Measurements from ENCODE around the gene CREB5.

The CREB5 gene

GRCh38 chr7:28481091-28481926 is 69.0 kb downstream of the CREB5 start:
- no peak for DNase-seq

- no peak for DNase-seq
These were observed 70.8 kb downstream of the CREB5 start for GRCh38 chr7:28483112-28483511.

DNA sequence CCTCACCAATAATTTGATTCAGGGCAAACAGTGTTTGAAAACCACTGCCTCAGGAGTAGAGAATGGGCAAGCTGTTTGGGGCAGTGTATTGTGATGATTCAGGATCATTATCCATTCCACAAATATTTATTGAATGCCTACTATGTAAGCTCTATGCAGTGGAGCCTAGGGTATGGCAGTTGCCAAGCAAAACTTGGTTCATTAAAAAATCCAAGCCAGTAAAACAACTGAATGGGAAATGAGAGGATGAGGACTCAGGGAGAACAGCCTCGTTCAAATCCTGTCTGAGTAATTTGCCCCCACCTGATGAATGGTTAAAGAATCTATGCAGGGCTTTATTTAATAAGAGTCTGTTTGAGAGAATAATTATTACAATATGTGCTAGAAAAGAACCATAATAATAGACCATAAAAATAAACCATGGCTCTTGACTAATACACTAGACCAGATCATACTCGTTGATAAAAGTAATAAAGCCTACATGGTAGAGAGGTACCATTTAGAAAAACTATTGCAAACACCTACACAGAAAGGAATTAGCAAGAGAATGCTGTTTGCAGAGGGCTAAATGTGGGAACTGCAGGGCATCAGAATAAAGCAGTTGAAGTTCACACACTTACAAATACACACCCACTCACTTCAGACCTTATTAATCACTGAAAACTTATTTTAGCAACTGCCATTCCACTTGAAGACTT is 71.7 kb downstream of the CREB5 start:
- DNase-seq, result no peak

- DNase-seq, result no peak
These were observed 72.3 kb downstream of the CREB5 start for GRCh38 chr7:28484606-28484935.

DNA sequence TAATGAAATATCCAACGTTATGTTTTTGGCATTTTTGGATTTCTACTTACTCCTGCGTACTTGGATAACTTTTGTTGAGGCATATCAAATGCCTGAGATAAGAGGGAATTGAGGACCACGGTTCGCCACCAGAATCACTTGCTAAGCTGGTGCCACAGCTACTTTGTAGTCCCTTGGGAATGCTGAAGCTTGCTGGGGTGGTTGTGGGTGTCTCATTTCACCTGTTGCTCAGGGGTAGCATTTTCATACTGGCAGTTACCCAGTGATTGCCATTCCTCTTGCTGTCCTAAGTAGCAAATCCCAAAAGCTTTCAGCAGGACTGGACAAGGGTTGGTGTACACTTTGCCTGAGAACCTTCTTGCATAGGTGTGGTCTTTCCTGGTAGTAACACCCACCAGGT is 75.2 kb downstream of the CREB5 start:
- no peak for DNase-seq

DNA sequence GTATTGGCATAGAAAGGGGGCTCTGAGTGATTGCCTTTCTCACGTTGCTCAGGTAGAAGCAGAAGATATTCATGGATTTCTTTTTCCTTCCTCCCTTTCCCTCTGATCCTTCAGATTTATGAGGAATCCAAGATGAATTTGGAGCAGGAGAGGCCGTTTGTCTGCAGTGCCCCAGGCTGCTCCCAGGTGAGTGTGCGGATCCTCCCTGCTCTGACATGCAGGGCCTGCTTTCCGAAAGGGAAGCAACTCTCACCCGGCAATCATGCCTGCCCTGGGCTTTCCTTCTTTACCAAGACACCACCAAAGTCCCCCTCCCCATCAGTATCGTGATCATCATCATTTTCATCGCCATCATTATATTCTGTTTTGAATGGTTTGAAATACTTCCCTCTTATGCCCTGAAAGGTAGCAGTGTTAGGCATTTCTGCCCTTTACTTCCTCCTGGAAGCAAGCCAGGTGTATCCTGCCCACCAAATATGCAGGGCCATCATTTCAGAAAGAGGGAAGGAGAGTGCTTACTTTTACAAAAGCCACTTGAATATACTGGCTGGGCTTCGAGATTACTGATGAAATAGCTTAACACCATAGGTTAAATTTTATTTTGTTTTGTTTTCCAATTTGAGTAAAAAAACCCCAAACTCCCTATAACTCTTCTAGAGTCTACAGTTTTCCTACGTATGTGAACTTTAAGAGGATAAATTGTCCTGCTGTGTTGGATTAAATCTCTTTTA is 75.9 kb downstream of the CREB5 start:
- no peak for DNase-seq

- no peak for DNase-seq
These were observed 78.5 kb downstream of the CREB5 start for GRCh38 chr7:28490831-28491230.

DNA sequence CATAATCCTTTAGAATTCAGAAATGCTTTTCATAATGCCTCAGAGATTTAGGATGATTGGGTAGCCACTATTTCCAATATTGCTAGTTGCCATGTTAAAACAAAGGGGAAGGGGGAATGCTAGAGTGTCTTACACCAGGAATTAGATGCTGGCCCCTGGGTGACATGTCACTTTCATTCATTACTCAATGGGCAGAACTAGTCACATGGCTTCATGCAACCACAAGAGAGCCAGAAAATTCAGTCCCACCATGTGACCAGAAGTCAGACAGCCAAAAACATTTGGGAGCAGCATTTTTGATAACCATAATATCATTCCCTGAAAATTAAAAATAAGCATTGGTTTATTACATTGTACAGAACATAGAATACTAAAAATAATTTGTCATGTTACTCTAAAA is 81.2 kb downstream of the CREB5 start:
- no peak for DNase-seq

GRCh38 chr7:28497009-28497408 is 84.7 kb downstream of the CREB5 start:
- DNase-seq, result no peak

DNA sequence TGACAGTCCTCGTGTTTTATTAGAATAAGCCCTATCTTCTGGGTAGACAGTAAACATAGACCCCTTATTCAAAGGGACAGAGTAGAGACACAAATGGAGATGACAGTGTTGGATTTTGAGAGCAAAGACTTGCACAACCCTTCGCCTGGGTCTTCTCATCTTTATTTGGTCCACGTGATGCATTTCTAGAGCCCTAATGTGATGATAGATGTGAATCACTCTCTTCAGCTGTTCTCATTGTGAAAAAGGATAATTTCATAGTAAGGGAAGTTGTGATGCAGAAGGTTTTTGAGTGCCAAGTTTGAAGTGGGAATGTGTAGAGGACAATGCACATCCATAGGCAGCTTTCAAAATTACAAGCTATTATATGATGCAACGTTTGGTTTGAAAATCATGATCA is 86.3 kb downstream of the CREB5 start:
- no peak for DNase-seq

GRCh38 chr7:28500138-28500537 is 87.8 kb downstream of the CREB5 start:
- no peak for DNase-seq

- no peak for DNase-seq
These were observed 90.1 kb downstream of the CREB5 start for GRCh38 chr7:28502408-28502807.

- no peak for DNase-seq
These were observed 91.1 kb downstream of the CREB5 start for GRCh38 chr7:28503396-28503795.

- no peak for DNase-seq
These were observed 92.7 kb downstream of the CREB5 start for GRCh38 chr7:28505014-28505413.

- DNase-seq, result no peak
These were observed 93.5 kb downstream of the CREB5 start for GRCh38 chr7:28505867-28506266.

GRCh38 chr7:28507525-28508282 is 95.4 kb downstream of the CREB5 start:
- no peak for DNase-seq

- no peak for DNase-seq
These were observed 97.1 kb downstream of the CREB5 start for GRCh38 chr7:28509251-28510025.

DNA sequence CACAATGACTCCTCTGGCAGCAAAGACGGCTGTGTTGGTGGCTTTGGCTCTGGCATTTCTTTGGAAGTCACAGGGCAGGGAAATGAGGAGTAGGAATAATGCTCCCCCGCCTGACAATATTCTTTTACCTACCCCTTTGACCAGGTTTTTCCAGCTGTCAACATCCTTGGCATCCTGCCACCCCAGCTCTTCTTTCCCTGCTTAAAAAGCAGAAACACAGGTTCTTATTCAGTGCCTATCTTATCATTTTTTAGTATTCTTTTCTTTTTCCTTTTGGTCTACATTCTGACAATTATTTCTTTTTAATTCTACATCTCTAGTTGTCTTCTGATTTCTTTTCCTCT is 97.7 kb downstream of the CREB5 start:
- DNase-seq, result no peak

- no peak for DNase-seq
These were observed 100.5 kb downstream of the CREB5 start for GRCh38 chr7:28512668-28513440.

- DNase-seq, result no peak
These were observed 104.3 kb downstream of the CREB5 start for GRCh38 chr7:28516390-28517172.

GRCh38 chr7:28517206-28517605 is 104.9 kb downstream of the CREB5 start:
- no peak for DNase-seq

Measured in GDM1 (cell line).